Measurements from ENCODE around the gene ARSD.

The ARSD gene

DNA sequence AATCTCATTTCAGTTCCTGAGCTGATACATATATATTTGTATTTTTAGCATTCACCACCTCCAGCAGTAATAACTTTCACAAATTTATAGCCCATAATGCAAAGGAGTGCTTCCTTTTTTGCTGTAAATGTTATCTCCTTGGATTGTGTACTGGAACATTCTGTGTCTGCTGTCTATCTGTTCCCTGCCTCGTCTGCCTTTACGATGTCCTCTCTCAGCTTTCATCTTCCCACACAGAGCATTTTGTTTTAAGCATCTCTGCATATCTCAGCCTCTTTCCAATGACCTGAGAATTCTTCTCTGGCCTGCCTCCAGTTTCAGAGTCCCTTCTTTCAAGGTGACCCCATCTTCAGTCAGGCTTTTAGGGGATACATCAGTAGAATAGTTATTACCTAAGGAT is 57.3 kb downstream of the ARSD start:
- TF ChIP-seq, protein P1, sequence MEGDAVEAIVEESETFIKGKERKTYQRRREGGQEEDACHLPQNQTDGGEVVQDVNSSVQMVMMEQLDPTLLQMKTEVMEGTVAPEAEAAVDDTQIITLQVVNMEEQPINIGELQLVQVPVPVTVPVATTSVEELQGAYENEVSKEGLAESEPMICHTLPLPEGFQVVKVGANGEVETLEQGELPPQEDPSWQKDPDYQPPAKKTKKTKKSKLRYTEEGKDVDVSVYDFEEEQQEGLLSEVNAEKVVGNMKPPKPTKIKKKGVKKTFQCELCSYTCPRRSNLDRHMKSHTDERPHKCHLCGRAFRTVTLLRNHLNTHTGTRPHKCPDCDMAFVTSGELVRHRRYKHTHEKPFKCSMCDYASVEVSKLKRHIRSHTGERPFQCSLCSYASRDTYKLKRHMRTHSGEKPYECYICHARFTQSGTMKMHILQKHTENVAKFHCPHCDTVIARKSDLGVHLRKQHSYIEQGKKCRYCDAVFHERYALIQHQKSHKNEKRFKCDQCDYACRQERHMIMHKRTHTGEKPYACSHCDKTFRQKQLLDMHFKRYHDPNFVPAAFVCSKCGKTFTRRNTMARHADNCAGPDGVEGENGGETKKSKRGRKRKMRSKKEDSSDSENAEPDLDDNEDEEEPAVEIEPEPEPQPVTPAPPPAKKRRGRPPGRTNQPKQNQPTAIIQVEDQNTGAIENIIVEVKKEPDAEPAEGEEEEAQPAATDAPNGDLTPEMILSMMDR (IDR thresholded peaks at IDR 0.05; ENCODE audit: extremely low read depth, missing control alignments): no peak

DNA sequence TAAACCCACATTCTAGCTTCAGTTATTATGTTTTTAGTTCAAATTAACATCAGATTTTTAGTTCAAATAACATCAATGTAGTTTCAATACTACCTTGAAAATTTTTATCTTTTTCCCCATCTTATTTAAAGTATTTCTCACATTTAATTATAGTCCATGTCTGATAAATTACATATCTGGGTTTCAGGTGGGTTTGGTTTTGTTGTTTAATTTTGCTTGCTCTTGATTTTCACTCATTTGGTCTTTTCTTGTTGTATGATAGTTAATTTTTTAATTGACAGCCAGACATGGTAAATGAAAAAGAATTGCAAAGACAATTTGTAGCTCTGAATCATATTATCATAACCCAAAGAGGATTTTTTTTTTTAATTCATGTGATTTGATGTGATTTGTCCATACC is 58.5 kb downstream of the ARSD start:
- TF ChIP-seq, protein P1 (IDR thresholded peaks at IDR 0.05; ENCODE audit: extremely low read depth, missing control alignments): no peak
- no peak for DNase-seq (ENCODE audit: low spot score)

More for the DNA sequence above, 57.3 kb downstream of the ARSD start:
- no peak for DNase-seq (ENCODE audit: low spot score)

GRCh38 chrX:2867206-2867605 is 61.9 kb downstream of the ARSD start:
- TF ChIP-seq, protein P1 (IDR thresholded peaks at IDR 0.05; ENCODE audit: extremely low read depth, missing control alignments): no peak
- DNase-seq (ENCODE audit: low spot score): no peak

- DNase-seq (ENCODE audit: low spot score): no peak
- TF ChIP-seq, protein P1 (IDR thresholded peaks at IDR 0.05; ENCODE audit: extremely low read depth, missing control alignments): no peak
These were observed 65.5 kb downstream of the ARSD start for GRCh38 chrX:2863646-2864045.

GRCh38 chrX:2862404-2862803 is 66.7 kb downstream of the ARSD start:
- TF ChIP-seq, protein P1 (IDR thresholded peaks at IDR 0.05; ENCODE audit: extremely low read depth, missing control alignments): no peak
- DNase-seq (ENCODE audit: low spot score): no peak

GRCh38 chrX:2859197-2859797 is 69.8 kb downstream of the ARSD start:
- DNase-seq (ENCODE audit: low spot score): no peak
- TF ChIP-seq, protein P1 (IDR thresholded peaks at IDR 0.05; ENCODE audit: extremely low read depth, missing control alignments): no peak

DNA sequence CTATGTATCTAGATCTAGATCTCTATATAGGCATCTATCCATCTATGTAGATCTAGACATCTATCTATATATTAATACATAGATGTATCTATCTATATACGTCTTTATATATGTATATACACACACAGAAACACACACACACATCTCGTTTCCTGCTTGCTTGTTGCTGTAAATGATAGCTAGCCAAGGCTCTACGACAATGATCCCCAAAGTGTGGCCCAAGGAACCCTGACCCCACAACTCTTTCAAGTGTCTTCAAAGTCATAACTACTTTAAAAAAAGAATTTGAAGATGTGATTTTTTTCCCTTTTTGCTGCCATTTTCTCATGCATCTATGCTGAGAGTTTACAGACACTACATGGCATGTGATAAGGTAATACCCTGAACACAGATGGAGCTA is 71.6 kb downstream of the ARSD start:
- TF ChIP-seq, protein P1 (IDR thresholded peaks at IDR 0.05; ENCODE audit: extremely low read depth, missing control alignments): no peak
- no peak for DNase-seq (ENCODE audit: low spot score)

All from GM20000 (cell line).